ENCODE results near the gene SLC22A3.

DNA sequence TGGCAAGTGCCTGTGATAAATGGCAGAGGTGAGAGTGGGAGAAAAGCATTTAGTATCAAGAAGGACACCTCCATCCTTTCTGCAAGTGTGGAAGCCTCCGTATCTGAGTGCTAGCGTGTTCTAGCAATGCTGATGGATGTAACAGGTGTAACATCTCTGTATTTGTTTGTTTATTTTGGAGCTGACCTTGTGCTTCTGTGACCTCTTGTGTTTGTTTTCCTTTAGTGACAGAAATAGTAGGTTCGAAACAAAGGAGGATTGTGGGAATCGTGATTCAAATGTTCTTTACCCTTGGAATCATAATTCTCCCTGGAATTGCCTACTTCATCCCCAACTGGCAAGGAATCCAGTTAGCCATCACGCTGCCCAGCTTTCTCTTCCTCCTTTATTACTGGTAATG is 60.4 kb downstream of the SLC22A3 start:
- TF ChIP-seq, protein P1, sequence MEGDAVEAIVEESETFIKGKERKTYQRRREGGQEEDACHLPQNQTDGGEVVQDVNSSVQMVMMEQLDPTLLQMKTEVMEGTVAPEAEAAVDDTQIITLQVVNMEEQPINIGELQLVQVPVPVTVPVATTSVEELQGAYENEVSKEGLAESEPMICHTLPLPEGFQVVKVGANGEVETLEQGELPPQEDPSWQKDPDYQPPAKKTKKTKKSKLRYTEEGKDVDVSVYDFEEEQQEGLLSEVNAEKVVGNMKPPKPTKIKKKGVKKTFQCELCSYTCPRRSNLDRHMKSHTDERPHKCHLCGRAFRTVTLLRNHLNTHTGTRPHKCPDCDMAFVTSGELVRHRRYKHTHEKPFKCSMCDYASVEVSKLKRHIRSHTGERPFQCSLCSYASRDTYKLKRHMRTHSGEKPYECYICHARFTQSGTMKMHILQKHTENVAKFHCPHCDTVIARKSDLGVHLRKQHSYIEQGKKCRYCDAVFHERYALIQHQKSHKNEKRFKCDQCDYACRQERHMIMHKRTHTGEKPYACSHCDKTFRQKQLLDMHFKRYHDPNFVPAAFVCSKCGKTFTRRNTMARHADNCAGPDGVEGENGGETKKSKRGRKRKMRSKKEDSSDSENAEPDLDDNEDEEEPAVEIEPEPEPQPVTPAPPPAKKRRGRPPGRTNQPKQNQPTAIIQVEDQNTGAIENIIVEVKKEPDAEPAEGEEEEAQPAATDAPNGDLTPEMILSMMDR (conservative IDR thresholded peaks at IDR 0.05): no peak
- no peak for TF ChIP-seq ZFX (IDR thresholded peaks at IDR 0.05)
